HepG2 (cell line): ENCODE data around the gene TOP2A. TPM values are rescaled to one million over a fixed set of nuclear protein-coding genes. Genes with fewer than 3 reads are reported as not detected.

ENCODE experiments used
- CREBL2 ChIP-seq: sonication (generic); formaldehyde crosslinking; IDR thresholded peaks from 2 replicates; pipeline ENCODE4 v1.8.1; 2023; ENCODE audit warnings: missing genetic modification reagents, mild to moderate bottlenecking, borderline replicate concordance
- TEAD2 ChIP-seq: sonication (generic); formaldehyde crosslinking; IDR thresholded peaks from 2 replicates; pipeline ENCODE4 v1.9.0; 2021; ENCODE audit warnings: missing genetic modification reagents
- ZBTB7B ChIP-seq: sonication (generic); formaldehyde crosslinking; IDR thresholded peaks from 2 replicates; pipeline ENCODE4 v1.4.0; 2020; ENCODE audit warnings: missing genetic modification reagents
- ZHX2 ChIP-seq, 2 experiments: sonication (generic) in 1 of 2; formaldehyde crosslinking in 1 of 2; IDR thresholded peaks; 2 replicates each; pipeline versions ENCODE4 v1.6.1 to v1.9.0; 2014 to 2022; ENCODE audit warnings: antibody characterized with exemption in 1 of 2, borderline replicate concordance in 1 of 2, inconsistent platforms in 1 of 2, low read depth in 1 of 2, missing genetic modification reagents in 1 of 2
- ZNF224 ChIP-seq: sonication (generic); formaldehyde crosslinking; IDR thresholded peaks from 2 replicates; pipeline ENCODE4 v1.5.0; 2020; ENCODE audit warnings: mild to moderate bottlenecking, missing genetic modification reagents
- ZNF670 ChIP-seq: sonication (generic); formaldehyde crosslinking; IDR thresholded peaks from 2 replicates; pipeline ENCODE4 v1.8.0; 2022; ENCODE audit warnings: mild to moderate bottlenecking, missing genetic modification reagents, borderline replicate concordance
- polyA plus RNA-seq, 8 experiments: library from polyadenylated mRNA; depleted of rRNA in 3 of 8; stranded (reverse) in 7 of 8; unstranded in 1 of 8; fragments of >200 nt; fragmentation: Illumina TruSeq in 4 of 8; extraction: Trizol in 4 of 8; gene quantifications; 2 replicates each; pipeline versions ENCODE4 v1.2.1 to v1.2.3, GENCODE V29; 2011 to 2016; ENCODE audit warnings: low read depth in 4 of 8, missing spikeins in 1 of 8, mixed read lengths in 1 of 8; ENCODE audit not compliant: insufficient read depth in 1 of 8
- total RNA-seq, 5 experiments: library from RNA; depleted of rRNA; stranded (reverse); fragments of >200 nt; fragmentation: Illumina TruSeq; extraction: Trizol; gene quantifications; 2 replicates each; pipeline ENCODE4 v1.2.3, GENCODE V29; 2016; ENCODE audit warnings: low read depth in 1 of 5

Gene TOP2A
- total and polyA plus RNA-seq, 2 of the 13 experiments (the other 11 are each of a cell fraction or from before 2014, with no cell fraction given) = 108 to 327 TPM

GRCh38 chr17:40448639-40449261 is 31.1 kb upstream of the TOP2A start (continued):
- no peak for TF ChIP-seq ZHX2 (IDR thresholded peaks at IDR 0.05; ENCODE audit: low read depth)
- TF ChIP-seq ZHX2 (CRISPR knock-in tag; IDR thresholded peaks at IDR 0.05; ENCODE audit: borderline replicate concordance) = no peak
- TF ChIP-seq CREBL2 (CRISPR knock-in tag) = 0 out of 2 replicates have a peak, but pooled peaks have one; percentile 27
- peak; percentile 69; the same call in 1 of the 2 replicates for TF ChIP-seq ZBTB7B (CRISPR knock-in tag)
- no peak for TF ChIP-seq ZNF670 (CRISPR knock-in tag)
- peak; percentile 40; the same call in 1 of the 2 replicates for TF ChIP-seq ZNF224 (CRISPR knock-in tag)
- no peak for TF ChIP-seq TEAD2 (CRISPR knock-in tag)
